Gastrocnemius medialis (tissue), 4 donors: ENCODE results near the gene C9orf72. TPM values are rescaled to one million over a fixed set of nuclear protein-coding genes. Genes with fewer than 3 reads are reported as not detected.

Source experiments
- ATAC-seq, 2 donors: fragments of 150-250 bp; one replicate each; pipeline ENCODE4 v1.9.1; 2016
- DNase-seq, 2 donors: peaks; one replicate each; pipeline ENCODE4 v3.0.0-alpha.2; 2019
- H3K27ac ChIP-seq, 4 donors: fragments of 200-600 bp; sonication (generic); 1 replicate in 1 of 4; 2 replicates in 3 of 4; pipeline ENCODE4 v1.5.1; 2016 to 2018; ENCODE audit warnings: mild to moderate bottlenecking in 2 of 4, moderate library complexity in 1 of 4
- H3K27me3 ChIP-seq, 3 donors: fragments of 200-600 bp; sonication (generic) in 2 of 3; 1 replicate in 1 of 3; 2 replicates in 2 of 3; pipeline versions ENCODE4 v1.5.1 to v1.6.0; 2016 to 2019; ENCODE audit warnings: mild to moderate bottlenecking in 1 of 3, moderate library complexity in 1 of 3
- H3K36me3 ChIP-seq, 2 donors: fragments of 200-600 bp; sonication (generic) in 1 of 2; one replicate each; pipeline ENCODE4 v1.5.1; 2017 to 2018
- H3K4me1 ChIP-seq, 2 donors: fragments of 200-600 bp; sonication (generic) in 1 of 2; one replicate each; pipeline ENCODE4 v1.5.1; 2016 to 2017; ENCODE audit warnings: mild to moderate bottlenecking in 2 of 2
- H3K4me3 ChIP-seq, 4 donors: fragments of 200-600 bp; sonication (generic) in 3 of 4; 1 replicate in 1 of 4; 2 replicates in 3 of 4; pipeline ENCODE4 v1.5.1; 2016 to 2019; ENCODE audit warnings: mild to moderate bottlenecking in 2 of 4
- H3K9me3 ChIP-seq, 3 donors: fragments of 200-600 bp; sonication (generic) in 2 of 3; 1 replicate in 1 of 3; 2 replicates in 2 of 3; pipeline ENCODE4 v1.5.1; 2016 to 2019
- CTCF ChIP-seq, 5 experiments: fragments of 450-650 bp in 3 of 5; fragments of 200-600 bp in 2 of 5; sonication (generic) in 2 of 5; IDR thresholded peaks in 4 of 5; conservative IDR thresholded peaks in 1 of 5; 1 replicate in 4 of 5; 2 replicates in 1 of 5; pipeline ENCODE4 v1.5.1; 2016 to 2019; ENCODE audit warnings: antibody characterized with exemption in 5 of 5, mild to moderate bottlenecking in 3 of 5, moderate library complexity in 3 of 5
- POLR2A ChIP-seq, 2 donors: fragments of 450-650 bp; IDR thresholded peaks; one replicate each; pipeline ENCODE4 v1.6.1; 2017; ENCODE audit warnings: antibody characterized with exemption in 2 of 2, mild to moderate bottlenecking in 2 of 2, moderate library complexity in 2 of 2
- in situ Hi-C, 4 donors: fragments of 200-750 bp; cut with MboI; loops; one replicate each; pipeline versions ENCODE4 v1.15.0 to v1.8.0; 2017; ENCODE audit warnings: low sequenced_read_pairs in 4 of 4
- intact Hi-C: fragments of 100-400 bp; cut with DNase I; formaldehyde crosslinking; loops from one replicate; pipeline ENCODE4 v1.15.1; 2023; ENCODE audit warnings: low total_unique reads
- total RNA-seq, 4 donors: library from RNA; depleted of rRNA; stranded (reverse); fragments of >200 nt; gene quantifications; one replicate each; pipeline versions ENCODE4 v1.1.0 to v1.2.3, GENCODE V29; 2016

Gene C9orf72
- total RNA-seq, 4 donors from 2014 or later, result 14.8 to 43.4 (median 19.4) TPM

GRCh38 chr9:27591672-27592071 is 18.4 kb upstream of the C9orf72 start:
- H3K4me3 ChIP-seq, result no peak overlapping the region
- no peaks in the 10 kb centered on the region for H3K9me3 ChIP-seq
- intact Hi-C loops, result no loop called here
- in situ Hi-C loops, result no loop called here
- ATAC-seq, result no peak
- no peak overlapping the region for H3K27ac ChIP-seq
- no peak for TF ChIP-seq CTCF (IDR thresholded peaks at IDR 0.05 in 4 of 5, conservative IDR thresholded peaks at IDR 0.05 in 1 of 5)
- no peak for TF ChIP-seq POLR2A (IDR thresholded peaks at IDR 0.05)
- no peaks in the 10 kb centered on the region for H3K4me1 ChIP-seq
- H3K27me3 ChIP-seq, result peaks cover 0 to 3% (median 0%) of the 10 kb centered on the region in 3 donors
- H3K36me3 ChIP-seq, result no peaks in the 10 kb centered on the region
- DNase-seq, result no peak

DNA sequence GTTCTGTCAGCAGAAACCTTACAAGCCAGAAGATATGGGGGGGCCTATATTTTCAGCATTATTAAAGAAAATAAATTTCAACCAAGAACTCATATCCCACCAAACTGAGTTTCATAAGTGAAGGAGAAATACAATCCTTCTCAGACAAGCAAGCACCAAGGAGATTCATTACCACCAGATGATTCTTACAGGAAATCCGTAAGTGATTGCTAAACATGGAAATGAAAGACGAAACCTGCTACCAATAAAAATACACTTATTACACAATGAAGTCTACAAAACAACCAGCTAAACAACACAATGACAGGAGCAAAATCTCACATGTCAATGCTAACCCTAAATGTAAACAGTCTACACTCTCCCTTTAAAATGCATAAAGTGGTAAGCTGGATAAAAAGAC is 17.8 kb upstream of the C9orf72 start:
- Histone ChIP-seq H3K4me3 (no peak overlapping the region), H3K9me3 (no peaks in the 10 kb centered on the region), H3K4me1 (no peaks in the 10 kb centered on the region), H3K27me3 (peaks cover 0 to 3% (median 0%) of the 10 kb centered on the region in 3 donors), H3K27ac (no peak overlapping the region), H3K36me3 (no peaks in the 10 kb centered on the region)
- intact Hi-C loops (no loop called here), in situ Hi-C loops (no loop called here)
- ATAC-seq, result no peak
- TF ChIP-seq CTCF (IDR thresholded peaks at IDR 0.05 in 4 of 5, conservative IDR thresholded peaks at IDR 0.05 in 1 of 5) (no peak), POLR2A (IDR thresholded peaks at IDR 0.05) (no peak)
- no peak for DNase-seq

DNA sequence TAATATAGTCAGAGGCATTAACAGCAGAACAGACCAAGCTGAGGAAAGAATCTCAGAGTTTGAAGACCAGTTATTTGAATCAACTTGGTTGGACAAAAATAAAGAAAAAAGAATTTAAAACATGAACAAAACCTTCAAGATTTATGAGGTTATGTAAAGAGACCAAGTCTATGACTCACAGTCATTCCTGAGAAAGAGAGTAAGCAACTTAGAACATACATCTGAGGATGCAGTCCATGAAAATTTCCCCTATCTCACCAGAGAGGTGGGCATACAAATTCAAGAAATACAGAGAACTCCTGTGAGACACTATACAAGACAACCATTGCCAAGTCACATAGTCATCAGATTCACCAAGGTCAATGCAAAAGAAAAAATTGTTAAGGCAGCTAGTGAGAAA is 17.4 kb upstream of the C9orf72 start:
- intact Hi-C loops, result no loop called here
- no peak for DNase-seq
- in situ Hi-C loops, result no loop called here
- Histone ChIP-seq H3K4me3 (no peak overlapping the region), H3K9me3 (no peaks in the 10 kb centered on the region), H3K27me3 (peaks cover 0 to 3% (median 0%) of the 10 kb centered on the region in 3 donors), H3K4me1 (no peaks in the 10 kb centered on the region), H3K36me3 (no peaks in the 10 kb centered on the region), H3K27ac (no peak overlapping the region)
- TF ChIP-seq POLR2A (IDR thresholded peaks at IDR 0.05), result no peak
- TF ChIP-seq CTCF (IDR thresholded peaks at IDR 0.05 in 4 of 5, conservative IDR thresholded peaks at IDR 0.05 in 1 of 5), result no peak
- no peak for ATAC-seq

- ATAC-seq, result no peak
- H3K9me3 ChIP-seq, result no peaks in the 10 kb centered on the region
- no peaks in the 10 kb centered on the region for H3K4me1 ChIP-seq
- no peaks in the 10 kb centered on the region for H3K36me3 ChIP-seq
- intact Hi-C loops (no loop called here), in situ Hi-C loops (no loop called here)
- H3K27ac ChIP-seq, result no peak overlapping the region
- DNase-seq, result no peak
- no peak for TF ChIP-seq POLR2A (IDR thresholded peaks at IDR 0.05)
- no peak for TF ChIP-seq CTCF (IDR thresholded peaks at IDR 0.05 in 4 of 5, conservative IDR thresholded peaks at IDR 0.05 in 1 of 5)
- H3K27me3 ChIP-seq, result peaks cover 0 to 3% (median 0%) of the 10 kb centered on the region in 3 donors
- H3K4me3 ChIP-seq, result no peak overlapping the region
These were observed 16.2 kb upstream of the C9orf72 start for GRCh38 chr9:27589462-27589861.

GRCh38 chr9:27586304-27586703 is 13.0 kb upstream of the C9orf72 start:
- ATAC-seq, result no peak
- H3K4me3 ChIP-seq, result no peak overlapping the region
- intact Hi-C loops, result no loop called here

More at GRCh38 chr9:27586304-27586703, 13.0 kb upstream of the C9orf72 start:
- peaks cover 0 to 3% (median 0%) of the 10 kb centered on the region in 3 donors for H3K27me3 ChIP-seq
- TF ChIP-seq CTCF (IDR thresholded peaks at IDR 0.05 in 4 of 5, conservative IDR thresholded peaks at IDR 0.05 in 1 of 5) (no peak), POLR2A (IDR thresholded peaks at IDR 0.05) (no peak)
- no peaks in the 10 kb centered on the region for H3K4me1 ChIP-seq
- in situ Hi-C loops, result no loop called here
- no peak overlapping the region for H3K27ac ChIP-seq
- H3K9me3 ChIP-seq, result no peaks in the 10 kb centered on the region
- no peak for DNase-seq
- H3K36me3 ChIP-seq, result no peaks in the 10 kb centered on the region
